ENCODE data around the gene PSMD12.
"Not testable (repeated sequence)": the region's sequence is repeated elsewhere in the genome, so short reads cannot be mapped to it uniquely, and the experiment has no call there.

PSMD12 gene

DNA sequence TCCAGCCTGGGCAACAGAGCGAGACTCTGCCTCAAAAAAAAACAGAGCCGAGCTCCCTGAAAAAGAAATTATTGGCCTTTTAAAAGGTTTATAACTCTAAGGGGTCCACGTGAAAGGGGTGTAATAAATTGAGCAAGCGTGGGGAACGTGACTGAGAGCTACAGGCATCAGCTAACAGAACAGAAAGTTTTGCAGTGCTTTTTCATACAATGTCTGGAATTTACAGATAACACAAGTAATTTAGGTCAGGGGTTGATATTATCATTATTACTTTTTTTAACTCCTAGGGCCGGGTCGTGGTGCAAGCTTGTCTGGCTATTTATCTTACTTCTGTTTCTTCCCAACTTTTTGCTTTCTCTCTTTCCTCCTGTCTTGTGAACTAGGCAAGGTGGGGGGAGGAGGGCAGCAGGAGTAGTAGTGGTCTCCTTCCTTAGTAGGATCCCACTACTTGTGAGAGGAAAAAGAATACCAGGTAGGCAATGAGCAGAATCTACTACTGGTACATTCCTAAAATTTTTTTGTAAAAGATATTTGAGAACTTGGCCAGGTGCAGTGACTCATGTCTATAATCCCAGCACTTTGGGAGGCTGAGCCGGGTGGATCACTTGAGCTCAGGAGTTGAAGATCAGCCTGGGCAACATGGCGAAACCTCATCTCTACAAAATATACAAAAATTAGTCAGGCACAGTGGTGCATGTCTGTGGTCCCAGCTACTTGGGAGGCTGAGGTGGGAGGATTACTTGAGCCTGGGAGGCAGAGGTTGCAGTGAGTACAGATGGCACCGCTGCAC lies 60.7 kb downstream of the PSMD12 start:
- not testable (repeated sequence) for DNase-seq

DNA sequence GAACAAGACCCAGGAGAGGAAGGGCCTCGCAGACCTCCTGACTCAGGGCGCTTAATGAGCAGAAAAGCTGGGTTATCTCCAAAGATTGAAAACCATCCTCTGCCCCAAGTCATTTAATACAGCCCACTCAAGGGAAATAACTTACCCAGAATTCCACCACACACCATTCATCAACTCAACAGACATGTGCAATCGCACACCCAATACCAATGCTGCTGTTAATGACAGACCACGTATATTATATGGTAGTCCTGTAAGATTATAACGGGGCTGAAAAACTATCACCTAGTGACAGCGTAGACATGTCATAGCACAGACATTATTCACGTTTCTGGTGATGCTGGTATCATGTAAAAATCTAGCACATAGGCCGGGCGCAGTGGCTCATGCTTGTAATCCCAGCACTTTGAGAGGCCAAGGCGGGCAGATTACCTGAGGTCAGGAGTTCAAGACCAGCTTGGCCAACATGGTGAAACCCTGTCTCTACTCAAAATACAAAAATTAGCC lies 68.9 kb downstream of the PSMD12 start:
- no peak for DNase-seq

DNA sequence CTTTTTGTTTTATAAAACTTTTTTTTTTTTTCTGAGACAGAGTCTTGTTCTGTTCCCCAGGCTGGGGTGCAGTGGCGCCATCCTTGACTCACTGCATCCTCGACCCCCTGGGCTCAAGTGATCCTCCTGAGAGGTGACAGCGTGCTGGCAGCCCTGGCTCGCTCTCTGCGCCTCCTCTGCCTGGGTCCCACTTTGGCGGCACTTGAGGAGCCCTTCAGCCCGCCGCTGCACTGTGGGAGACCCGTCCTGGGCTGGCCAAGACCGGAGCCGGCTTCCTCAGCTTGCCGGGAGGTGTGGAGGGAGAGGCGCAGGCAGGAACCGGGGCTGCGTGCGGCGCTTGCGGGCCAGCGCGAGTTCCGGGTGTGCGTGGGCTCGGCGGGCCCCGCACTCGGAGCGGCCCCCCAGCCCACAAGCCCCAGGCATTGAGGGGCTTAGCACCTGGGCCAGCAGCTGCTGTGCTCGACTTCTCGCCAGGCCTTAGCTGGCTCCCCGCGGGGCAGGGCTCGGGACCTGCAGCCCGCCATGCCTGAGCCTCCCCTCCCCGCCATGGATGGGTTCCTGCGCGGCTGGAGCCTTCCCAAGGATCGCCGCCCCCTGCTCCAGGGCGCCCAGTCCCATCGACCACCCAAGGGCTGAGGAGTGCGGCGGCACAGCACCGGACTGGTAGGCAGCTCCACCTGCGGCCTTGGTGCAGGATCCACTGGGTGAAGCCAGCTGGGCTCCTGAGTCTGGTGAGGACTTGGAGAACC lies 71.8 kb downstream of the PSMD12 start:
- no peak for DNase-seq

DNA sequence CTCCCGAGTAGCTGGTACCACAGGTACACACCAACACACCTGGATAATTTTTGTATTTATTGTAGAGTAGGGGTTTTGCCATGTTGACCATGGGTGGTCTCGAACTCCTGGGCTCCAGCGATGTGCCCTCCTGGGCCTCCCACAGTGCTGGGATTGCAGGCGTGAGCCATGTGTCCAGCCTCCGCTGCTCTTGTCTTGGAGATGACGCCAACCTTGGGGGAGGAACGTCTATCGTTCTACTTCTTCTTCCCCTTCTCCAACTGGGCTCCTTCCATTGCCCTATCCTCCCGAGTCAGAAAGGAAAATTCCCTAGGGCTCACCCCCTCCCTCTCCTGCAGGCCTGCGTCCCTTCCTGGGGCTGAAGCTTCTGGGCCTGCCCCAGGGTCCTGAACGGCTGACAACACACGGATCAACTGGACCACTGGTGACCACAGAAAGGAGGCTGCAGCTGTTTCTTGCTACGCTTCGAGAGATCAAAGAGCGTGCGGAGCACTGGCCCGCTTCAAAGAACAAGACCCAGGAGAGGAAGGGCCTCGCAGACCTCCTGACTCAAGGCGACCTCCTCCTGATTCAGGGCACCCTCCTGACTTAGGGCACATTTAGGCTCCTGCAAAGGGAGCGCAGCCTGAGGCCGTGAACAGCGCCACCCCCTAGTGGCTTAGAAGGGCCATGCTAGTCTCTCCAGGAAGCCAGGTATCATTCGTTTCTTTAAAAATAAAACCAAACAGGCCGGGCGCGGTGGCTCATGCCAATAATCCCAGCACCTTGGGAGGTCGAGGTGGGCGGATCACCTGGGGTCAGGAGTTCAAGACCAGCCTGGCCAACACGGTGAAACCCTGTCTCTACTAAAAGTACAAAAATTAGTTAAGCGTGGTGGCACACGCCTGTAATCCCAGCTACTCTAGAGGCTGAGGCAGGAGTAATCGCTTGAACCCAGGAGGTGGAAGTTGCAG lies 72.8 kb downstream of the PSMD12 start:
- peak; percentile 66 to 79 for DNase-seq

DNA sequence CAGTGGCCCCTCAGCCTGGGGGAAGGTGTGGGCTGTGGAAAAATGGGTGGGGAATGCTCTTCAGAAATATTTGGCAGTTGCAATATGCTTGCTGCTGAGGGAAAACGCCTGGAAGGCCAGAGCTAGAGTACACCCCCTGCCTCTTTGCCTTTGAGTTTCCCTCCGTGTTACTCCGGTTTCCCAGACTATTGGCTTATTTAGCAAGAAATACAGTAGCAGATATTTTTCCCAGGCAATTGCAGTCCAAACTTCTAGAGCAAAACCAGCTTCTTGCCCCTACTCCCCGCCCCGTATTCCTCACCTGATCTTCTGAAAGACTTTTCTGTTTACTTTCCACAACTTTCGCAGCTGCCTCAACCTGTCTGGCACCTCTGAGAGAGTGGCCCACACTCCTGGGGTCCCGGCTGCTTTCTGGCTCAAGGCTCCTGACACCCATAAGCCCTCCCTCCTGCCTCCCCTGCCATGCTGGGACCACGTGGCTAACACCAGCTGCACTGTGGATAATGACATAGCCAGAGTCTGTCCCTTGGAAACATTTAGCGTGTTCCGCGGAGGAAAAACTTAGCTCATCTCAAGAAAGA lies 75.6 kb downstream of the PSMD12 start:
- DNase-seq, result no peak

DNA sequence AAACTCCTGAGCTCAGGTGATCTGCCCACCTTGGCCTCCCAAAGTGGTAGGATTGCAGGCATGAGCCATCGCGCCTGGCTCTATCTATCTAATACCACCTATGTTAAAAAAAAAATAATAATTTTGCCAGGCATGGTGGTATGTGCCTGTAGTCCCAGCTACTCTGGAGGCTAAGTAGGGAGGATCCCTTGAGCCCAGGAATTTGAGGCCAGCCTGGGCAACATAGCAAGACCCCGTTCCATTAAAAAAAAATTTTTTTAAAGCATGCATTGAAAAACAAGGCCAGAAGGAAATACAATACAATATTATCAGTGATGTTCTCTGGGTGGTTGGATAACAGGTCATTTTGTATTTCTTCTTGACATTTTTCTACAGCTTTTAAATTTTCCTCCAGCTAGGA lies 76.1 kb downstream of the PSMD12 start:
- no peak for DNase-seq

DNA sequence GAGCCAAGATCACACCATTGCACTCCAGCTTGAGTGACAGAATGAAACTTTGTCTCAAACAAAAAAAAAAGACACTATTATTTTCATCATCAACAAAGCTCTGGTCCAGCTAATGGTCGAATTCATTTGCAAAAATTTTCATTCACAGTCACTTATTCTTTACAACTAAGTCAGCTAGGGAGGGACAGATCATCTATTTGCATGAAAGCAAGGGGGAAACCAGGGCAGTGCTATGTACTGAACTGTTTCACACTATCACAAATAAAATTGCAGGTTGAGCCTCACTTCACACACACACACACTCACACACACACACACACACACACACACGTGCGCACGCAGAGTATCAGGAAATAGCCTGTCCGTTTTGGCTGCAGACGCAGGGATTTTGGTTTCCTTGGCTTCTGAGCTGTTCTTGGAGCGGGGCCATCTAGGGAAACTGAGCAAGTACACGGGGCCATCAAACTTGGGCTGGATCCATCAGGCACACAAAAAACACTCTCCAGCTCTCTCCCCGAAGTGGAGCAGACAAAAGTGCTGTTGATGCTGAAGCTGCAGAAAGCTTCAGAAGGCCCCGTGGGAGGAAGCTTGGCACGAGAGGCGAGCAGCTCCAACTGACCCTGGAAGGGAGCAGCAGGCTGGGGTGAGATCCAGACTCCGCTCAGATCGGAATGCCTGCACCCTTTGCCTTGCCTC lies 77.0 kb downstream of the PSMD12 start:
- no peak for DNase-seq

Data from CD4-positive, alpha-beta T cell treated with Interferon alpha-2 for 1 hour (primary cell).